HG03135 (cell line): Measurements from ENCODE around the gene CD3G.
"Not testable (repeated sequence)": the region's sequence is repeated elsewhere in the genome, so short reads cannot be mapped to it uniquely, and the experiment has no call there.

ENCODE experiments used
- ATAC-seq: cut with Tn5 transposase; IDR thresholded peaks from one replicate; pipeline ENCODE4 v1.9.1; 2021; ENCODE audit warnings: mild to moderate bottlenecking, moderate library complexity; ENCODE audit not compliant: unreplicated experiment

The CD3G gene

GRCh38 chr11:118343981-118344515 lies at the start of gene CD3G:
TSS of gene CD3G (plus strand) at chr11:118344344. CDS start at chr11:118344424, 80 bp downstream.
- no peak for ATAC-seq

GRCh38 chr11:118295199-118295598 lies 48.9 kb upstream of the CD3G start:
- ATAC-seq: no peak

- no peak for ATAC-seq
These were observed 48.2 kb upstream of the CD3G start for GRCh38 chr11:118295815-118296454.

GRCh38 chr11:118301600-118302195 lies 42.4 kb upstream of the CD3G start:
- no peak for ATAC-seq

- no peak for ATAC-seq
These were observed 39.9 kb upstream of the CD3G start for GRCh38 chr11:118304227-118304567.

GRCh38 chr11:118304568-118305248 lies 39.4 kb upstream of the CD3G start, which contains the start of gene CD3E:
TSS of gene CD3E (plus strand) at chr11:118304730. CDS start at chr11:118304953, 223 bp downstream.
- ATAC-seq: no peak

GRCh38 chr11:118305726-118306125 lies 38.4 kb upstream of the CD3G start:
- ATAC-seq: no peak

- ATAC-seq: no peak
These were observed 37.6 kb upstream of the CD3G start for GRCh38 chr11:118306556-118306955.

- not testable (repeated sequence) for ATAC-seq
These were observed 35.1 kb upstream of the CD3G start for GRCh38 chr11:118308995-118309528.

GRCh38 chr11:118310271-118310670 lies 33.9 kb upstream of the CD3G start:
- no peak for ATAC-seq

GRCh38 chr11:118310781-118311485 lies 33.2 kb upstream of the CD3G start:
- no peak for ATAC-seq

GRCh38 chr11:118311518-118311917 lies 32.6 kb upstream of the CD3G start:
- ATAC-seq: no peak

- ATAC-seq: no peak
These were observed 31.8 kb upstream of the CD3G start for GRCh38 chr11:118312328-118312727.

- no peak for ATAC-seq
These were observed 30.9 kb upstream of the CD3G start for GRCh38 chr11:118313242-118313641.

- ATAC-seq: no peak
These were observed 29.1 kb upstream of the CD3G start for GRCh38 chr11:118314988-118315411.

- ATAC-seq: no peak
These were observed 26.0 kb upstream of the CD3G start for GRCh38 chr11:118318124-118318523.

GRCh38 chr11:118318581-118319336 lies 25.4 kb upstream of the CD3G start:
- no peak for ATAC-seq

- ATAC-seq: no peak
These were observed 24.8 kb upstream of the CD3G start for GRCh38 chr11:118319337-118319707.

- no peak for ATAC-seq
These were observed 23.6 kb upstream of the CD3G start for GRCh38 chr11:118320515-118320914.

GRCh38 chr11:118321386-118322082 lies 22.6 kb upstream of the CD3G start:
- ATAC-seq: no peak
